NCI-H2107 treated with DMSO at 0.1 percent for 48 hours (cell line): ENCODE data around the gene BTBD16.

Source experiments
- DNase-seq: peaks from one replicate; lab custom pipeline; 2025; ENCODE audit not compliant: unreplicated experiment; lab: John Stamatoyannopoulos, UW

The BTBD16 gene

GRCh38 chr10:122271076-122271475, at the start of gene BTBD16:
TSS of gene BTBD16 (plus strand) at chr10:122271296. CDS start at chr10:122275082, 3,786 bp downstream.
- DNase-seq = no peak

- no peak for DNase-seq
Observed at GRCh38 chr10:122221958-122222357, 49.1 kb upstream of the BTBD16 start.

GRCh38 chr10:122222638-122223037, 48.5 kb upstream of the BTBD16 start:
- DNase-seq = no peak

GRCh38 chr10:122224159-122224558, 46.9 kb upstream of the BTBD16 start:
- no peak for DNase-seq

GRCh38 chr10:122225330-122225729, 45.8 kb upstream of the BTBD16 start:
- DNase-seq = no peak

GRCh38 chr10:122227754-122228153, 43.3 kb upstream of the BTBD16 start:
- DNase-seq = no peak

GRCh38 chr10:122229666-122230065, 41.4 kb upstream of the BTBD16 start:
- no peak for DNase-seq

GRCh38 chr10:122230222-122230621, 40.9 kb upstream of the BTBD16 start:
- no peak for DNase-seq

- peak; percentile 18 for DNase-seq
Observed at GRCh38 chr10:122232769-122233168, 38.3 kb upstream of the BTBD16 start.

GRCh38 chr10:122233857-122234348, 37.2 kb upstream of the BTBD16 start:
- no peak for DNase-seq

- DNase-seq = peak; percentile 46
Observed at GRCh38 chr10:122234416-122234815, 36.7 kb upstream of the BTBD16 start.

- DNase-seq = no peak
Observed at GRCh38 chr10:122236690-122237306, 34.3 kb upstream of the BTBD16 start.

GRCh38 chr10:122237331-122237990, 33.6 kb upstream of the BTBD16 start:
- no peak for DNase-seq

GRCh38 chr10:122239578-122240257, 31.4 kb upstream of the BTBD16 start:
- no peak for DNase-seq

GRCh38 chr10:122240401-122240800, 30.7 kb upstream of the BTBD16 start:
- no peak for DNase-seq

GRCh38 chr10:122241836-122242235, 29.3 kb upstream of the BTBD16 start:
- no peak for DNase-seq

GRCh38 chr10:122243550-122243949, 27.5 kb upstream of the BTBD16 start:
- no peak for DNase-seq

GRCh38 chr10:122244001-122244975, 26.8 kb upstream of the BTBD16 start:
- DNase-seq = no peak

- DNase-seq = no peak
Observed at GRCh38 chr10:122245136-122245535, 26.0 kb upstream of the BTBD16 start.

GRCh38 chr10:122245897-122246296, 25.2 kb upstream of the BTBD16 start:
- no peak for DNase-seq
